Activated CD4-positive, alpha-beta T cell treated with anti-CD3 and anti-CD28 coated beads, Interleukin-2, amount 10 ng/mL, durations not matched to agents 24 days and 14 days (primary cell): ENCODE measurements around the gene NOS1AP. TPM values are rescaled to one million over a fixed set of nuclear protein-coding genes. Genes with fewer than 3 reads are reported as not detected.
"Not testable (repeated sequence)": the region's sequence is repeated elsewhere in the genome, so short reads cannot be mapped to it uniquely, and the experiment has no call there.

Experiments used
- DNase-seq: peaks from one replicate; pipeline ENCODE4 v3.0.0; 2022
- H3K27ac Mint-ChIP-seq: one replicate; pipeline ENCODE4 v1.8.0; 2022; ENCODE audit warnings: mild to moderate bottlenecking, mixed read lengths
- H3K27me3 Mint-ChIP-seq: one replicate; pipeline ENCODE4 v1.8.0; 2022; ENCODE audit warnings: mixed read lengths
- H3K36me3 Mint-ChIP-seq: one replicate; pipeline ENCODE4 v1.8.0; 2022; ENCODE audit warnings: low read depth, mild to moderate bottlenecking, mixed read lengths
- H3K4me1 Mint-ChIP-seq: one replicate; pipeline ENCODE4 v1.8.0; 2021; ENCODE audit warnings: mixed read lengths
- H3K4me3 Mint-ChIP-seq: one replicate; pipeline ENCODE4 v1.8.0; 2022; ENCODE audit warnings: mild to moderate bottlenecking, moderate library complexity, mixed read lengths
- H3K9me3 Mint-ChIP-seq: one replicate; pipeline ENCODE4 v1.8.0; 2021; ENCODE audit warnings: mixed read lengths
- intact Hi-C: fragments of 100-400 bp; cut with micrococcal nuclease; formaldehyde crosslinking; loops from one replicate; pipeline ENCODE4 v1.15.1; 2023
- total RNA-seq: library from RNA; stranded (reverse); gene quantifications from 2 replicates; pipeline ENCODE4 v1.2.3, GENCODE V29; 2022

NOS1AP gene
- total RNA-seq, 1 donor from 2014 or later = not detected

GRCh38 chr1:162067466-162067865 lies 2.0 kb upstream of the NOS1AP start:
- intact Hi-C loops = no loop called here
- Mint-ChIP-seq H3K4me1 (peaks cover 14% of the 10 kb centered on the region), H3K27ac (no peak overlapping the region), H3K36me3 (no peaks in the 10 kb centered on the region), H3K9me3 (no peaks in the 10 kb centered on the region), H3K27me3 (peaks cover 65% of the 10 kb centered on the region), H3K4me3 (no peak overlapping the region)
- DNase-seq = no peak

- Mint-ChIP-seq H3K4me3 (no peak overlapping the region), H3K27me3 (peaks cover 63% of the 10 kb centered on the region), H3K27ac (no peak overlapping the region), H3K4me1 (peaks cover 14% of the 10 kb centered on the region), H3K36me3 (no peaks in the 10 kb centered on the region), H3K9me3 (no peaks in the 10 kb centered on the region)
- intact Hi-C loops = no loop called here
- DNase-seq = no peak
Measured at GRCh38 chr1:162068301-162068700, 1.2 kb upstream of the NOS1AP start.

- H3K9me3 Mint-ChIP-seq = no peaks in the 10 kb centered on the region
- H3K36me3 Mint-ChIP-seq = no peaks in the 10 kb centered on the region
- H3K4me1 Mint-ChIP-seq = peaks cover 12% of the 10 kb centered on the region
- intact Hi-C loops = no loop called here
- no peak overlapping the region for H3K27ac Mint-ChIP-seq
- H3K27me3 Mint-ChIP-seq = peaks cover 59% of the 10 kb centered on the region
- DNase-seq = no peak
- peak overlapping the region; percentile 81 for H3K4me3 Mint-ChIP-seq
Measured at GRCh38 chr1:162070094-162070748, 730 bp downstream of the NOS1AP start.

- no peaks in the 10 kb centered on the region for H3K36me3 Mint-ChIP-seq
Measured at GRCh38 chr1:162070825-162071224, 1.3 kb downstream of the NOS1AP start.

GRCh38 chr1:162072740-162073139 lies 3.2 kb downstream of the NOS1AP start:
- DNase-seq = no peak
- intact Hi-C loops = no loop called here
- H3K4me3 Mint-ChIP-seq = no peak overlapping the region
- H3K9me3 Mint-ChIP-seq = no peaks in the 10 kb centered on the region
- no peaks in the 10 kb centered on the region for H3K36me3 Mint-ChIP-seq
- H3K4me1 Mint-ChIP-seq = peaks cover 10% of the 10 kb centered on the region
- no peak overlapping the region for H3K27ac Mint-ChIP-seq
- H3K27me3 Mint-ChIP-seq = peaks cover 67% of the 10 kb centered on the region

More at GRCh38 chr1:162070825-162071224, 1.3 kb downstream of the NOS1AP start:
- Mint-ChIP-seq H3K4me1 (peaks cover 10% of the 10 kb centered on the region), H3K27ac (no peak overlapping the region), H3K9me3 (no peaks in the 10 kb centered on the region), H3K4me3 (peak overlapping the region; percentile 8), H3K27me3 (peaks cover 59% of the 10 kb centered on the region)
- no peak for DNase-seq
- intact Hi-C loops = no loop called here

- Mint-ChIP-seq H3K4me1 (peaks cover 5% of the 10 kb centered on the region), H3K9me3 (no peaks in the 10 kb centered on the region), H3K27me3 (peaks cover 64% of the 10 kb centered on the region), H3K27ac (no peak overlapping the region), H3K36me3 (no peaks in the 10 kb centered on the region), H3K4me3 (no peak overlapping the region)
- intact Hi-C loops = no loop called here
- DNase-seq = no peak
Measured at GRCh38 chr1:162074276-162075005, 5.0 kb downstream of the NOS1AP start.

GRCh38 chr1:162075862-162076261 lies 6.4 kb downstream of the NOS1AP start:
- intact Hi-C loops = no loop called here
- DNase-seq = no peak
- Mint-ChIP-seq H3K4me3 (no peak overlapping the region), H3K27me3 (peaks cover 55% of the 10 kb centered on the region), H3K4me1 (peaks cover 3% of the 10 kb centered on the region), H3K36me3 (no peaks in the 10 kb centered on the region), H3K27ac (no peak overlapping the region), H3K9me3 (no peaks in the 10 kb centered on the region)

- Mint-ChIP-seq H3K9me3 (no peaks in the 10 kb centered on the region), H3K27me3 (peaks cover 39% of the 10 kb centered on the region), H3K4me1 (no peaks in the 10 kb centered on the region), H3K27ac (no peak overlapping the region), H3K36me3 (no peaks in the 10 kb centered on the region), H3K4me3 (no peak overlapping the region)
- intact Hi-C loops = no loop called here
- no peak for DNase-seq
Measured at GRCh38 chr1:162077648-162078299, 8.3 kb downstream of the NOS1AP start.

- H3K27me3 Mint-ChIP-seq = peaks cover 36% of the 10 kb centered on the region
- DNase-seq = no peak
- intact Hi-C loops = no loop called here
- H3K9me3 Mint-ChIP-seq = no peaks in the 10 kb centered on the region
- no peaks in the 10 kb centered on the region for H3K4me1 Mint-ChIP-seq
- no peak overlapping the region for H3K27ac Mint-ChIP-seq
- no peaks in the 10 kb centered on the region for H3K36me3 Mint-ChIP-seq
- H3K4me3 Mint-ChIP-seq = no peak overlapping the region
Measured at GRCh38 chr1:162079030-162079429, 9.5 kb downstream of the NOS1AP start.

- Mint-ChIP-seq H3K36me3 (no peaks in the 10 kb centered on the region), H3K4me3 (no peak overlapping the region), H3K9me3 (no peaks in the 10 kb centered on the region), H3K4me1 (no peaks in the 10 kb centered on the region), H3K27ac (no peak overlapping the region), H3K27me3 (peaks cover 25% of the 10 kb centered on the region)
- DNase-seq = no peak
- intact Hi-C loops = no loop called here
Measured at GRCh38 chr1:162080472-162081015, 11.1 kb downstream of the NOS1AP start.

GRCh38 chr1:162081316-162081715 lies 11.8 kb downstream of the NOS1AP start:
- Mint-ChIP-seq H3K4me1 (no peaks in the 10 kb centered on the region), H3K27me3 (peaks cover 22% of the 10 kb centered on the region), H3K27ac (no peak overlapping the region), H3K9me3 (no peaks in the 10 kb centered on the region), H3K4me3 (no peak overlapping the region), H3K36me3 (no peaks in the 10 kb centered on the region)
- no peak for DNase-seq
- intact Hi-C loops = no loop called here

- H3K9me3 Mint-ChIP-seq, H3K4me3 Mint-ChIP-seq, DNase-seq, H3K27ac Mint-ChIP-seq, H3K36me3 Mint-ChIP-seq, H3K4me1 Mint-ChIP-seq, intact Hi-C loops: not testable (repeated sequence)
- H3K27me3 Mint-ChIP-seq = peaks cover 20% of the 10 kb centered on the region
Measured at GRCh38 chr1:162082080-162082479, 12.6 kb downstream of the NOS1AP start.

GRCh38 chr1:162083273-162083672 lies 13.8 kb downstream of the NOS1AP start:
- intact Hi-C loops = no loop called here

GRCh38 chr1:162085991-162086390 lies 16.5 kb downstream of the NOS1AP start:
- H3K27me3 Mint-ChIP-seq = peaks cover 8% of the 10 kb centered on the region

More at GRCh38 chr1:162083273-162083672, 13.8 kb downstream of the NOS1AP start:
- Mint-ChIP-seq H3K27ac (no peak overlapping the region), H3K9me3 (no peaks in the 10 kb centered on the region), H3K4me1 (no peaks in the 10 kb centered on the region), H3K36me3 (no peaks in the 10 kb centered on the region), H3K27me3 (peaks cover 9% of the 10 kb centered on the region), H3K4me3 (no peak overlapping the region)
- DNase-seq = no peak

More at GRCh38 chr1:162085991-162086390, 16.5 kb downstream of the NOS1AP start:
- H3K27ac Mint-ChIP-seq = no peak overlapping the region
- no peak overlapping the region for H3K4me3 Mint-ChIP-seq
- H3K36me3 Mint-ChIP-seq = no peaks in the 10 kb centered on the region
- H3K4me1 Mint-ChIP-seq = no peaks in the 10 kb centered on the region
- H3K9me3 Mint-ChIP-seq = no peaks in the 10 kb centered on the region
- intact Hi-C loops = no loop called here
- DNase-seq = no peak
